ENCODE data around the gene FRMD5. TPM values are rescaled to one million over a fixed set of nuclear protein-coding genes. Genes with fewer than 3 reads are reported as not detected.

The FRMD5 gene
- total and polyA plus RNA-seq, 2 donors (not counting 1 experiment from before 2014, with no cell fraction given): 1.9 to 4.3 TPM

- Histone ChIP-seq H2AFZ (ENCODE audit: low read length) (no peak overlapping the region), H3K4me1 (ENCODE audit: control insufficient read depth, extremely low read depth, insufficient read depth, low read length) (peaks cover 5% of the 10 kb centered on the region), H4K20me1 (ENCODE audit: control insufficient read depth, extremely low read depth, insufficient read depth, low read length) (no peaks in the 10 kb centered on the region), H3K9me3 (ENCODE audit: control insufficient read depth, insufficient read depth, low read depth, low read length) (no peaks in the 10 kb centered on the region), H3K27ac (ENCODE audit: insufficient read depth, low read length) (no peak overlapping the region), H3K4me3 (replicated peaks in 1 of 4; ENCODE audit: control extremely low read depth in 1 of 4, insufficient read depth in 1 of 4, low read depth in 3 of 4, low read length in 4 of 4) (no peak overlapping the region), H3K27me3 (ENCODE audit: control insufficient read depth, insufficient read depth, low read length) (no peaks in the 10 kb centered on the region), H3K79me2 (ENCODE audit: control insufficient read depth, insufficient read depth, low read length) (no peaks in the 10 kb centered on the region), H3K4me2 (ENCODE audit: extremely low read depth, insufficient read depth, low read length) (no peak overlapping the region), H3K36me3 (ENCODE audit: control insufficient read depth, insufficient read depth, low read length) (no peaks in the 10 kb centered on the region), H3K9ac (ENCODE audit: insufficient read depth, low read length) (no peak overlapping the region)
- no peak for DNase-seq (ENCODE audit: low read depth in 2 of 2)
- TF ChIP-seq EZH2 (IDR thresholded peaks at IDR 0.05; ENCODE audit: low read length, missing control alignments): no peak
- no peak for TF ChIP-seq CTCF (conservative IDR thresholded peaks at IDR 0.05 in 1 of 2, IDR thresholded peaks at IDR 0.05 in 1 of 2; ENCODE audit: low read depth in 1 of 2, low read length in 2 of 2)
Observed at GRCh38 chr15:43941071-43941470, 254.0 kb downstream of the FRMD5 start.

- Histone ChIP-seq H4K20me1 (ENCODE audit: control insufficient read depth, extremely low read depth, insufficient read depth, low read length) (no peaks in the 10 kb centered on the region), H3K4me1 (ENCODE audit: control insufficient read depth, extremely low read depth, insufficient read depth, low read length) (peaks cover 5% of the 10 kb centered on the region), H2AFZ (ENCODE audit: low read length) (no peak overlapping the region), H3K9me3 (ENCODE audit: control insufficient read depth, insufficient read depth, low read depth, low read length) (no peaks in the 10 kb centered on the region), H3K27me3 (ENCODE audit: control insufficient read depth, insufficient read depth, low read length) (no peaks in the 10 kb centered on the region), H3K4me3 (replicated peaks in 1 of 4; ENCODE audit: control extremely low read depth in 1 of 4, insufficient read depth in 1 of 4, low read depth in 3 of 4, low read length in 4 of 4) (no peak overlapping the region), H3K4me2 (ENCODE audit: extremely low read depth, insufficient read depth, low read length) (no peak overlapping the region), H3K36me3 (ENCODE audit: control insufficient read depth, insufficient read depth, low read length) (no peaks in the 10 kb centered on the region), H3K27ac (ENCODE audit: insufficient read depth, low read length) (no peak overlapping the region), H3K9ac (ENCODE audit: insufficient read depth, low read length) (no peak overlapping the region), H3K79me2 (ENCODE audit: control insufficient read depth, insufficient read depth, low read length) (no peaks in the 10 kb centered on the region)
- DNase-seq (ENCODE audit: low read depth in 2 of 2): peak in 1 of 2 donors; percentile 42
- TF ChIP-seq CTCF (conservative IDR thresholded peaks at IDR 0.05 in 1 of 2, IDR thresholded peaks at IDR 0.05 in 1 of 2; ENCODE audit: low read depth in 1 of 2, low read length in 2 of 2): peak; percentile 38 to 66
- no peak for TF ChIP-seq EZH2 (IDR thresholded peaks at IDR 0.05; ENCODE audit: low read length, missing control alignments)
Observed at GRCh38 chr15:43939070-43939469, 256.0 kb downstream of the FRMD5 start.

- H3K27me3 ChIP-seq (ENCODE audit: control insufficient read depth, insufficient read depth, low read length): peaks cover 3% of the 10 kb centered on the region
- H3K27ac ChIP-seq (ENCODE audit: insufficient read depth, low read length): no peak overlapping the region
- DNase-seq (ENCODE audit: low read depth in 2 of 2): peak in 1 of 2 donors; percentile 34
- no peak overlapping the region for H2AFZ ChIP-seq (ENCODE audit: low read length)
- H3K9ac ChIP-seq (ENCODE audit: insufficient read depth, low read length): no peak overlapping the region
- TF ChIP-seq EZH2 (IDR thresholded peaks at IDR 0.05; ENCODE audit: low read length, missing control alignments): no peak
- no peak for TF ChIP-seq CTCF (conservative IDR thresholded peaks at IDR 0.05 in 1 of 2, IDR thresholded peaks at IDR 0.05 in 1 of 2; ENCODE audit: low read depth in 1 of 2, low read length in 2 of 2)
- no peaks in the 10 kb centered on the region for H4K20me1 ChIP-seq (ENCODE audit: control insufficient read depth, extremely low read depth, insufficient read depth, low read length)
- H3K4me2 ChIP-seq (ENCODE audit: extremely low read depth, insufficient read depth, low read length): no peak overlapping the region
- H3K79me2 ChIP-seq (ENCODE audit: control insufficient read depth, insufficient read depth, low read length): no peaks in the 10 kb centered on the region
- H3K36me3 ChIP-seq (ENCODE audit: control insufficient read depth, insufficient read depth, low read length): no peaks in the 10 kb centered on the region
- H3K4me1 ChIP-seq (ENCODE audit: control insufficient read depth, extremely low read depth, insufficient read depth, low read length): no peaks in the 10 kb centered on the region
- no peak overlapping the region for H3K4me3 ChIP-seq (replicated peaks in 1 of 4; ENCODE audit: control extremely low read depth in 1 of 4, insufficient read depth in 1 of 4, low read depth in 3 of 4, low read length in 4 of 4)
- no peaks in the 10 kb centered on the region for H3K9me3 ChIP-seq (ENCODE audit: control insufficient read depth, insufficient read depth, low read depth, low read length)
Observed at GRCh38 chr15:43934480-43934879, 260.6 kb downstream of the FRMD5 start.

All from fibroblast of lung (primary cell).